GM19324 (cell line): ENCODE data around the gene DIO3.

Experiments used
- ATAC-seq: cut with Tn5 transposase; IDR thresholded peaks from one replicate; pipeline ENCODE4 v1.9.1; 2021; ENCODE audit warnings: mild to moderate bottlenecking, moderate library complexity; ENCODE audit not compliant: unreplicated experiment, low FRiP score

The DIO3 gene

DNA sequence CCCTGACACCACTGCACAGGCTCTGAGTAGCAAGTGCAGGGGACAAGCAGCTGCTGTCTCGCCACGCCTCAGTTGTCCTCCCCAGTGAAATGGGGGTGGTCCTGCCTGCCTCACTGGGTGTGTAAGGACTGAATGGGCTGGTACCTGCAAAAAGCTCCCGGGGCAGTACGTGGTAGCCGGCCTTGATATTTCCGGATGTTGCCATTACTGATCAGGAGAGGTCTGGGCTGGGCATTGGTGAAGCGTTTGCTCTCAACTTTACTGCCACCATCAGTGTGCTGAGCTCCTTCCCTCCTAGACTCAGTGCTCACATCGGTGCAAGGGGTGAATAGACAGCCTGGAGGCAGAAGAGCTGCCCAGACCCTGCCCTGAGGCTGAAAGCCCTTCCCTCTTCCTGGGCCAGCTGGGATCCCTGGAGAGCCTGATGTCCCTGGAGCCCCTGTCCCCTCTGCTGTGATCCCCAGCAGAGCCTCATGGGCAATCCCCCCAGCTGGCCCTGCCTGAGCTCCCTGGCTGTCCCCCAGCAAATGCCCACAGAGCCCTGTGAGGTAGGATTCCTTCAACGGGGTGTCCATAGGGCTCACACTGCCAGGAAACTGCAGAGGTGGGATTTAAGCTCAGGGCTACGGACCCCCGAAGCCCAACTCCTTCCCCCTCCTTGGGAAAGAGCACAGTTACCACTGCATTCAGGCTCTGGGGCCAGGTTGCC lies 18.2 kb downstream of the DIO3 start:
- ATAC-seq: no peak

DNA sequence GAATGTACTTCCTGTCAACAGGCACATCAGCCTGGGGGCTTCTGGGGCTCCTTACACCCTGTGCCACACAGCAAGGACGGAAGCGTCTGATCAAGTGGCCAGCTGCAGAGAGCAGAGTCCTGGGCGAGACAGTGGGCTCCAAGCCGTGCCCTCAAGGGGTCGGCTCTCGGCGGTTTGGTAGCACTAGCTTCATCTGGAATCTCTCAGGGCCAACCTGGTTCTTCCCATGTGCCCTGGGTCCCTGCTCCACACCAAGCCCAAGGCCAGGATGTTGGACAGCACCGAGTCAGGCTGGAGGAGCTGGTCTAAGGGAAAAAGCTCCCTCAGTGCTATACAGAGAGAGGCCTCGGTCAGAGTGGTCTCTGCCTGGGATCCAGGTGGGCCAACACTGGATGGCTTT lies 20.5 kb downstream of the DIO3 start:
- no peak for ATAC-seq

DNA sequence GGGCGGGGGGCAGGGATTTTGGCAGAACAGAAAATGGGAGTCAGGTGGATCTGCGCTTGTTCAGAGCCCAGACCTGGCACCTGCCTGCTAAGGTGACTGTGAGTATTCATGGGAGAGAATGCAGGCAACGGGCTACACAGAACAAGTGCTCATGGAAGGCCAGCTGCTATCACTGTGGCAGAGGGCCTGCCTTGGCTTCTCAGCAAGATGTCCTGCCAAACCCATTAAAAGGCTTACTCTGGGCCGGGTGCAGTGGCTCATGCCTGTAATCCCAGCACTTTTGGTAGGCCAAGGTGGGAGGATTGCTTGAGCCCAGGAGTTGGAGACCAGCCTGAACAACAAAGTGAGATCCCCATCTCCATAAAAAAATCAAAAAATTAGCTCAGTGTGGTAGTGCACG lies 21.0 kb downstream of the DIO3 start:
- ATAC-seq: no peak

DNA sequence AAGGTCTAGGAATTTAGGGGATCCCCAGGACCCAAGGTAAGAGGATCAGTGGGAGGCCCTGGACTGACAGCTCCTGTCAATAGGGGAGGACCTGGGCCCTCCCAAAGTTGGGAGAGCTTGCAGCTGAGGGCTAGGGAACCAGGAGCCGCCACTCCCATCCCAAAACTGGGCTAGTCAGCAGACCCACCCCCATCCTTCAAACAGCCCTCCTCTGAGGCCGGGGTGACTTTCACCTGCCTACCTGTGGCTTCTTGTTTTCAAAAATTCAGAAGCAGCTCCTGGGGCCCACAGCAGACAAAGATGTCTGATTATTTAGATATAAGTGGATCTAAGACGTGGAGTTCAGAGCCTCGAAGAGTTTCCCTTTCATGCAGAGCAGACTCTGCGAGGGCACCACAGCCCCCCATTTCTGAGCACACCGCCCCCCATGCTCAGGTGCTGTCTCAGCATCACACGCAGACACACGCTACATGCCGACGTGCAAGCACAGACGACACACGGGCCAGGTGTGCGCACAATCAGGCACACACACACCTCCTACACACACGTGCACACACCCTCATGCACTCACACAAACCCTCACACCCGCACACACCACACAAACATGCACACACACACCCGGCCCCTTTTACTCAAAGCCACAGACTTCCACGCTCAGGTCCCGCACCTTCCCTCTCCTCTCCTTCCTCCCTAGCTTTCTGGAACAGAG lies 21.9 kb downstream of the DIO3 start:
- no peak for ATAC-seq

DNA sequence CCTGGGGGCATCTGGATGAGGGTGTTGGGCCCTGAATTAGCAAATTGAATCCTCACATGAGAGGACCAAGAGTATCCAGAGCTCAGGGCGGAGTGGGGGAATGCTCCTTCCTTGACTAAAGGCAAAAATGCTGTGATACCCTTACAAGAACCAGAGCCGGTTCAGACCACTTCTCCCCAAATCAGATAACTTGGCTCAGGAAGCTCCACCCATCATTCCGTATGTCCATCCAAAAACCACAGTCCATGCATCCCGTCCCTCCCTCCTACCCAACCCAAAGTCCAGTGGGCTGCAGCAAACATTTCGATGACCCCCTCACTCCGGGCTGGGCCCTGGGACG lies 22.4 kb downstream of the DIO3 start:
- ATAC-seq: no peak

DNA sequence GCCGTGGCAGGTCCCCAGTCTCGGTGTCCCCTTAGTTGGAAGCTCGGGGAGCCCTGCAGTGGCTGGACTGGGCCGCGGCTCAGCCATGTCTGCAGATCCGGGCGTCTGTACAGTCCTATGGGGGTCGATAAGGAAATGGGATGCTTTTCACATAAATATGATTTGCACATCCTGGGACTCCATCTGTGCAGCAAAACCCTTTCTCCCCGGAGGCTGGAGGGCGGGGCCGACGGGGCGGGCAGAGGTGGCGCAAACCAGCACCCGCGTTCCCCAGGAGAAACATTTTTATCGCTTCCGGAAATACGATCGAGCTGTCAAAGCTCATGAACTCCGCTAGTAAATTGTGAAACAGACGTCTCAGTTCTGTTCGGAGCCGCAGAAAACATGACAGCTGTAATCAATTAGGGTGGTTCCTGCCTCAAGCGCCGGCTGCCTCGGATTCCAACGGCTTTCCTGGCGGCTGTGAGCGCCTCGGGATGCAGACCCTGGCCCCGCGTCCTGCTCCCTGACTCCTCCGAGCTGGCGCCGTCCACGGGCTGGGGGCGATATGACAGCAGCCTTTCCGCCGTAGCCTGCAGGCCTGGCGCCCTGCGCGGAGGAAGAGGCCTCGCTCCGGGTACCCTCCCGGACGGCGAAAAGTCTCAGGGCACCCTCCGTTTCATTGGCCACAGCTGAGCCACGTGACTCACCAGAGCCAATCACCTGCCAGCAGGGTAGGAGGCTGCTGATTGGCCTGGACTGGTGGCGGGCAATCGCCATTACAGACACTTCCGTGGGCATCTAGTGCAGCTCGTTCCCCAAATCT lies 23.0 kb downstream of the DIO3 start:
- ATAC-seq: no peak

DNA sequence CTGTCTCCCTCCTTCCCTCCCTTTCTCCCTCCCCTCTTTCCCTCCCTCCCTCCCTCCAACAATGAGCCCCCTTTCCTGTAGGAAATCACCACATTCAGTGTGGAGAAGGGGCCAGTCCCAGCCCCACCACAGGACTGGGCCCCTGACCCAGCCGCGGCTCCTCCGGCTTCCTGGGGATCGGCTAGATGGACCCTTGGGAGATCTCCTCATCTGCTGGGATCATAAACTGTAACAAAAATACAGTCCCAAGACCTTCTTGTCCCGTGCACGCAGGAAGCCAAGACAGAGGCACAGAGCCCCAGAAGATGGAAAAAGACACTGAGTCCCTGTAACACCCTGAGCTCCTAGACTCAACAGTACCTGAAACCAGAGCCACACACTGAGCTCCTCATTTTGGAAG lies 23.9 kb downstream of the DIO3 start:
- ATAC-seq: no peak

DNA sequence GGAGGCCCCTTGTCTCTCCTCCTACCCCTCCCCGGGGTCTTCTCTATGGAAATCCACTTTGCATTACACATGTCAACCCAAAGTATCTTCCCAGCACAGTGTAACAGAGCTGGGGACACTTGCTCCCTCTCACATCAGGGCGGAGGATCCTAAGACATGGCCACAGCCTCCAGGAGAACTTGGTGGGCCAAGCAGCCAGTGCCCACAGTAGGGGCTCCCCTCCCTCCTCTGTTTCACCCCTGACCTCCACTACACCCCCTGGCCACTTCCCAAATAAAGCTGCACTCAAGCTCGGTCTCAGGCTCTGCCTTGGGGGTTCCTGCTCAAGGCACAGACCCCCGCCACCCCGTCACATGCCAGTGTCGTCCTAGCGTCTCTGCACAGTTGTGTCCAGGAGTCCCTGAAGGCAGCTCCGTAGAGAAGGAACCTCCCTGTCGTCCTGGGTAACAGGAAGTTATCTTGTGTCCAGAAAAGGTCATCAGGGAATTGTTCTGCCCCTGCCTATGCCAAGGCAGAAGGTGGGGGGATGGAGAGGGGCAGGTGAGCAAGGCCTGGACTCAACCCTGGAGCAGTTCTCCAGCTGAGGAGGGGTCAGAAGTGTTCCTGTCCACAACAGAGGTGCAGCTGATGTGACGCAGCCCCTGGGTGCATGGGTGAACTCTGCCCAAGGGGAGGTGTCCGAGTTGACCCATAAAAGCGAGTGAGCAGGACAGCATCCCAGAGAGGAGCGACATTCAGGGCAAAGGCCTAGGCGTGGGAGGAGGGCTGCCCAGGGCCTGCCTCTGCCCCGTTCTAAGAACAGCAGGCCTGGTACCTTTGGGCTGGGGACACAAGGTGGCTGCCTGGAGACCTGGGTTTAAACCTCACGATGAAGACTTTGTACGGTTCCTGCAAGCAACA lies 25.5 kb downstream of the DIO3 start:
- no peak for ATAC-seq

DNA sequence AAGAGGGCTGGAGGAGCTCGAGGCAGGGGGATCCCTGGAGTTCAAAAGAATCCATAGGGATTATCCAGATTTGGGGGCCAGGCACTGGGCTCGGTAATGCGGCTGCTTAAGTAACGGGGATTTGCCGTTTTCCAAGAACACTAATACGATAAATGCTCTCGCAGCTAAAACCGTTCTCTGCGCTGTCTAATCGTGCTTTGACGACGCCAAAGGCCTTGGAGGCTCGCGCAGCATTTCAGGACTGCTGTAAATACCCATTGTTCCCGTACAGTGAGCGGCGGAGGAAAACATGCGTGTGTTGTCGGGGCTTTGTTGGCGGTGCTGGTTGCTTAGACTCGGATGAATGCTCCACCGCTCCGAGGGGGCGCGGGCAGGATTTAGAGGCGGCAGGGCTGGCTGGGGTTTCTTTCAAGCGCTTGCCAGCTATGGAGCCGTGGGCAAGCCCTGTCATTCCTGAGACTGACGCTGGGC lies 26.2 kb downstream of the DIO3 start:
- ATAC-seq: no peak

DNA sequence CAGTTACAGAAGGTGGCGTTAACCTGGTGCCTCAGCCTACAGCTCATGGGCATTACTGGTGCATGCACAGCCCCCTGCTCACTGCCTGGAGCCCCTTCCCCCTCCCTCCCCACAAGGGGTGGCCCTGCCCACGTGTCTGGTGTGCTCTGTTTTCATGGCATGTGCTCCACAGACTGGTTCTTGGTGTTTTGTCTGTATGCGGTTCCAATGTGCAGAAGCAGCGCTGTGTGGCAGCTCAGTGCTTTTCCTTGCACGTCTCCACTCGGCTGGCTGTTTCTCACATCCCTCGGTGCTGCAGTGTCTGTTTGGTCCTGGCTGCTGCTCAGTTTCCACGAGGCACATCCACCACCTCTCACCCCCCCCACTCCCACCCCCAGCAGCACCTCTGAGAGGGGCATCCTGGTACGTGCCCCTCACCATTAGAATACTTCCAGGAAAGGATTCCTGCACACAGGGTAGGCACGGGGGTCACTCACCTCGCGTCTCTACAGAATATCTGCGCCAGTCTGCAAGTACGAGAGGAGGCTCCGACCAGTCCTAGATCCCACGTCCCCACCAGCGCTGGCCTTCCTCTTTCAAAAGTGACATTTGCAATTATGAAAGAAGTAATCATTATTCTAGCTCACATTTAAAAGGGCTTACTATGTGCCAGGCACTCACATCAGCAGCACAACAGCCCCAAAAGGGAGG lies 27.1 kb downstream of the DIO3 start:
- ATAC-seq: no peak

DNA sequence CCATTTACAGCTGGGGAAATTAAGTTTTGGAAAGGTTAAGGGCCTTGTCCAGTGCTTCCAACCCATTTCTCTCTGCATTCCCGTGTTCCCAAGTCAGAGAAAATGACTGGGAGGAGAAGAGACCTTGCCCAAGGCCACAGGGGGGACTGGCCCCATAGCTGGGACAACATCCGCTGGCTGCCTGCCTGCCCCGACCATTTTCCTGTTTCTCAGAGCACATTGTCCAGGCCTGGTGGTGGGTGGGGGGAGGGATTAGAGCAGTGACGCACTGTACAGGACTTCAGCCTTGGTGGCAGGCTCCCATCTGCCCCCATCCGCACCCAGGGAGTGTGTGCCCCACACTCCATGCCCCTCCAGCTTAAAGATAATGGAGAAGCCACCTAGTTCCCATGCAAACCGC lies 27.7 kb downstream of the DIO3 start:
- no peak for ATAC-seq

DNA sequence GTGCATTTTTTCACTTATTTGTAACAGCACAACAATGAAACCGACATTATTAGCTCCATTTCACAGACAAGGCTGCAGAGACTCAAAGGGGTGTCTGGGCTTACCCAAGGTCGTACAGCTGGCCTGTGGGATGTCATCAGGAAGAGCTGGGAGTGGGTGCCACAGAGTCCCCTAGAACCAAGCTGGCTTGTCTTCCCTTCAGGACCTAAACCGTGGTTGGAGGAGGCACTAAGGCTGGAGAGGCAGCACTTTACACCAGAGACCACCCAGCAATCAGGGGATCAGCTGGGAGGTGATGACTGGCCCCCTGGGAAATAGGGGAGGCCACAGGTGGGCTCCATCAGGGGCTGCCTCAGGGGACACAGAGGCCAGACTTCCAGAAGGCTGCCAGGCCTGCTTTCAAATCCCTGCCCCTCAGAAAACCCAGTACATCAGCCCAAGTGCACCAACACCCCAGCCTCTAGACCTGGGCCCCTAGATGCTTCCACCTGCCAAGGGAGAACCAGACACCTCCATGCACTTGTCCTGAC lies 28.3 kb downstream of the DIO3 start:
- no peak for ATAC-seq

DNA sequence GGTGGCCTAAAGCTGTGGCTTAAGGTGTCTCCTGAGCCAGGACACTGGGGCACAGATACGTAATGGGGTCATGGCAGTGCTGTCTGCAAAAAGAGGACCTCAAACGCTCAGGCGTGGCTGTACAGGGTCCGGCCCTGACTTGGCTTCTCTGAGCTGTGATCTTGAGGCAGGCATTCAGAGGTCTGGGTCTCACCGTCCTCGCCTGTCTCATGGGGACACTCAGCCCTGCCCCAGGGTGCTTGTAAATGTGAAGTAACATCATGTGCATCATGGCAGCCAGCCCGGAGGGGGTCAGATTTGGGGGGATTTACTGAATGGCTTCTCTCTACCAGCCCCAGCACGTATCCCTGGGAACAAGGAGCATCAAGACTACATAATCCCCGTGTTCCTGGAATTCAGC lies 28.8 kb downstream of the DIO3 start:
- no peak for ATAC-seq

DNA sequence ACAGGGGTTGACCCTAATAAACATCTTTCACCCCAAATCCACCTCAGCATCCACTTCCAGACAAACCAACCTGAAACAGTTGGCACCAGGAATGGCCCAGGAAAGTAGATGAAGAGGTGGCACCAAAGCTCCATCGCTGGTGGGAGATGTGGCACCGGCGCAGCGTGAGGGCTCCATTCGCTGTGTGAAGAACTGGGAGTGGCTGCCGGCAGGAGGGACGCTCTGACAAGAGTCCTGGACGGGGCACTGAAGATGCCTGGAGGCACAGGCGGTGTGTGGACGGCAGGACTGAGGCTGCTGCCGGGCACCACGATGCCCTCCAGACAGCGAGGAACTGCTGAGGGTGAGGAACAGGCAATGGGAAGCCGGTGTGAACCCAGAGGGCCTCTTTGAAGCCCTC lies 29.3 kb downstream of the DIO3 start:
- no peak for ATAC-seq

DNA sequence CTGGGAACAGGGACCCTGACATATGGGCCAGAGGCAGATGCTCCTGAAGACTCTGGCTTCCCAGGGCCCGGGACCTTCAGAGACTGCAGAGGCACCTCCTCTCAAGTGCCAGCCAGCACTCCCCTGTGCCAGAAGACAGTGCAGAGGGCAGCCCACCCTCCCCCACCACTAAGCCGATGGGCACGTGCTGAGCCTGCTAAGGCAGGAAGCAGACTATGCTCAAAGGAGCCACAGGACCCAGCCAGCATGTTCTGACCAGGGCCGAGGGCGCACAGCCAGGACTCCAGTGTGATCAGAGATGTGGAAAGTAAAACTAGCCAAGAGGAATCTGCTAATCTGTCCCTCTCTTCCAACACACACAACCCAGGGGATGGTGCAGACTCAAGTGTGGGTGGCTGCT lies 29.8 kb downstream of the DIO3 start:
- ATAC-seq: no peak

DNA sequence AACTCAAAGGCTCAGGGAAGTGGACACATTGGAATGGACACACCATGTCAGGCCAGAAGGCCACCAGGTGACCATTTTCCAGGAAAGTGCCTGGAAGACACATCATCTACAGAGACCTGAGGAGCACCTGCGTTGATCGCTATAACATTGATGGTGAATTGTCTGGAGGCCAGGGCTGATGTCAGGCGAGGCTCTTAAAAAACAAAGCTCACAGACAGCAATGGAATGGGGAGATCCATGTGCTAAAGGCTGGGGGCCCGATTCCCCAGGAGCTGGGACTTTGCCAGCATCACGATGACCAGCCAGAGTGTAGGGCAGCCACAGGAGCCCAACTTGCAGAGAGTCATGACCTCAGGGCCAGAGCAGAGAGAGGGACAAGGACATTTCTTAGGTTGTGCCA lies 30.3 kb downstream of the DIO3 start:
- ATAC-seq: no peak

DNA sequence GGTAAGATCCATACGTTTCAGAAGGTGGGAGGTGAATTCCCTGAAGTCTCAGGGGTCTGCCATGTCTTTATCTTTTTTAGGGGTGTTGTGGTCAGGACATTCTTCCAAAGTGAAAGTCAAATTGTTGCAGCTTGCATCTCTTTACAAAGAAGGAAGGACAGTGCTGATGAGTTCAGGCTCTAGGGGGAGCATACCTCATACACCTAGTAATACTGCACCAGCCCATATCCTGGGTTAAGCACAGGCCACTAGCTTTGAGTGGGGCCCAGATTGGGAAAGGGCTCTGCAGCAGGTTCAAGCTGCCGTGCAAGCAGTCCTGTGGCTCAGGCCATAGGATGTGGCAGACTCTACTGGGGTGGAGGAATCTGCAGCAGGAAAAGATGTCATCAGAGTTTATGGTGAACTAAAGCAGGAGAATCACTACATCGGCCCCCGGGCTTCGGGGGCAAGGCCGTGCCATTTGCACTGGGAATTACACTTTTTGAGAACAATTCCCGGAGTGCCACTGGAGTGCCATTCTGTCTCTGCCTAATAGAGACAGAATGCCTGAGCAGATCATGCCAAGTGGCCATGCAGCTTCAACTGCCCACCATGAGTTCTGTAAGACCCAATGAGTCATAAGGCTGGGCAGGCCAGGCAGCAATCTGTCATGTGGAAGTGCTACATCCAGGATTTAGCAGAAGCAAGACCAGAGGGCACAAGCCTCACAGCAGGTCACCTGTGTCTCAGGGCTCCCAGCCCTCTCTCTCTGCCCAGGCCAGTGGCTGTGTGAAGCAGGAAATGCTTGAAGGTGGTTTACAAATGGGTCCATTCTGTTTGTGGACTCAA lies 32.3 kb downstream of the DIO3 start:
- no peak for ATAC-seq

DNA sequence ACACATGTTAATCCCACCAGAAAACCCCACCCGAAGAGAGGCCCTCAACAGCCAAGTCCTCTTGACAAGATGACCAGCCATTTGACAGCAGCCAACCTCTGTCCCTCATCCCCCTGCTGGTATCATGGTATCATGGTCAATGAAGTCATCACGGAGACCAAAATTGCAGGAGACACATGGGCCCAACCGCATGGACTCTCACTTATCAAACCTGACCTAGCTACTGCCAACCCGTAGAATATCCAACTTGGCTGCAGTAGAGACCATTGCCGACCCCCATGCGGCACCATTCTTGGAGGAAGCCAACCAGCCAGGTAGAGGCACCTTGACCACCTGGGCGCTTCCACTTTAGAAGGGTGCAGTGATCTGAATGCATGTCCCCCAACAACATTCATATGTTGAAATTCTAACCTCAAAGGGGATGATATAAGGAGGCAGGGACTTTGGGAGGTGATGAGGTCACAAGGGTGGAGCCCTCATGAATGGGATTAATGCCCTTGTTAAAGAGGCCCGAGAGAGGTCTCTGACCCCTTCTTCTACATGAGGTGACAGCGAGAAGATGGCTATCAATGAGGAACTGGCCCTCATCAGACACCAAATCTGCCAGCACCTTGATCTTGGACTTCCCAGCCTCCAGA lies 33.3 kb downstream of the DIO3 start:
- ATAC-seq: no peak
